ENCODE results near the gene SLCO1B1. TPM values are rescaled to one million over a fixed set of nuclear protein-coding genes. Genes with fewer than 3 reads are reported as not detected.
"Not testable (repeated sequence)": the region's sequence is repeated elsewhere in the genome, so short reads cannot be mapped to it uniquely, and the experiment has no call there.

Gene SLCO1B1
- 100 to 1,000 TPM; 126 to 285 (median 145) TPM for total RNA-seq
- long read RNA-seq, transcript SLCO1B1-201 (15 exons, 2,229 nt): major isoform, 12 of 34 reads
- long read RNA-seq, partial matches to known transcripts: 18 of 34 reads
- long read RNA-seq, other reads (novel, unspliced or antisense): 4 of 34 reads

- Histone ChIP-seq H3K4me1 (peaks cover 0 to 15% (median 2%) of the 10 kb centered on the region in 4 donors), H3K27me3 (no peaks in the 10 kb centered on the region), H3K9me3 (no peaks in the 10 kb centered on the region), H3K36me3 (no peaks in the 10 kb centered on the region), H3K27ac (peak within 1 kb of the TSS in 2 of 3 donors; percentile 56 to 66), H3K4me3 (peak within 1 kb of the TSS; percentile 15 to 62 (median 42))
- DNase-seq: no peak
- intact Hi-C loops (cut with DNase I): no loop called here
- WGBS (ENCODE audit: insufficient coverage, low coverage, low lambda C conversion rate, missing lambda C conversion rate): 39% methylated on average over 3 of the region's 3 CpGs
- TF ChIP-seq CTCF (IDR thresholded peaks at IDR 0.05) (no peak), POLR2A (IDR thresholded peaks at IDR 0.05) (peak; percentile 50)
- ATAC-seq: peak; percentile 66 to 75 (median 72)
Observed at GRCh38 chr12:21130998-21131397, at the start of gene SLCO1B1. Gene SLCO1B1 (plus strand): TSS chr12:21131194. CDS start chr12:21141575, 10,381 bp downstream.

- intact Hi-C loops (cut with DNase I); H3K36me3 ChIP-seq; H3K4me3 ChIP-seq; H3K27me3 ChIP-seq; ATAC-seq; H3K4me1 ChIP-seq; H3K27ac ChIP-seq; DNase-seq; H3K9me3 ChIP-seq: not testable (repeated sequence)
- 77% methylated on average over 2 of the region's 2 CpGs for WGBS (ENCODE audit: insufficient coverage, low coverage, low lambda C conversion rate, missing lambda C conversion rate)
Observed at GRCh38 chr12:21084753-21085152, 46.2 kb upstream of the SLCO1B1 start.

- Histone ChIP-seq H3K27me3 (no peaks in the 10 kb centered on the region), H3K36me3 (no peaks in the 10 kb centered on the region), H3K27ac (no peak overlapping the region), H3K4me1 (peaks cover 0 to 5% (median 0%) of the 10 kb centered on the region in 4 donors), H3K4me3 (no peak overlapping the region), H3K9me3 (no peaks in the 10 kb centered on the region)
- no peak for TF ChIP-seq CTCF (IDR thresholded peaks at IDR 0.05)
- TF ChIP-seq POLR2A (IDR thresholded peaks at IDR 0.05): no peak
- no peak for DNase-seq
- WGBS (ENCODE audit: insufficient coverage, low coverage, low lambda C conversion rate, missing lambda C conversion rate): 48% methylated on average over 4 of the region's 4 CpGs
- intact Hi-C loops (cut with DNase I): no loop called here
- peak in 3 of 4 donors; percentile 55 to 67 (median 62) for ATAC-seq
Observed at GRCh38 chr12:21111732-21112131, 19.3 kb upstream of the SLCO1B1 start.

GRCh38 chr12:21113266-21113665 lies 17.7 kb upstream of the SLCO1B1 start:
- ATAC-seq (no peak), DNase-seq (no peak)
- no peak for TF ChIP-seq CTCF (IDR thresholded peaks at IDR 0.05)
- no peak for TF ChIP-seq POLR2A (IDR thresholded peaks at IDR 0.05)
- 96% methylated on average over 7 of the region's 7 CpGs for WGBS (ENCODE audit: insufficient coverage, low coverage, low lambda C conversion rate, missing lambda C conversion rate)
- no peak overlapping the region for H3K4me3 ChIP-seq
- no peaks in the 10 kb centered on the region for H3K27me3 ChIP-seq
- intact Hi-C loops (cut with DNase I): no loop called here
- peaks cover 0 to 5% (median 0%) of the 10 kb centered on the region in 4 donors for H3K4me1 ChIP-seq
- H3K27ac ChIP-seq: no peak overlapping the region
- H3K36me3 ChIP-seq: no peaks in the 10 kb centered on the region
- H3K9me3 ChIP-seq: no peaks in the 10 kb centered on the region

GRCh38 chr12:21117995-21118394 lies 13.0 kb upstream of the SLCO1B1 start:
- Histone ChIP-seq H3K4me1 (no peaks in the 10 kb centered on the region), H3K27me3 (no peaks in the 10 kb centered on the region), H3K4me3 (no peak overlapping the region), H3K36me3 (no peaks in the 10 kb centered on the region), H3K9me3 (no peaks in the 10 kb centered on the region), H3K27ac (no peak overlapping the region)
- intact Hi-C loops (cut with DNase I): no loop called here
- DNase-seq (no peak), ATAC-seq (peak in 2 of 4 donors; percentile 36 to 86)
- WGBS (ENCODE audit: insufficient coverage, low coverage, low lambda C conversion rate, missing lambda C conversion rate): 71% methylated on average over 1 of the region's 3 CpGs
- TF ChIP-seq POLR2A (IDR thresholded peaks at IDR 0.05) (no peak), CTCF (IDR thresholded peaks at IDR 0.05) (no peak)
